ENCODE measurements around the gene TMEM132C.

Gene TMEM132C

GRCh38 chr12:128548949-128549348, 282.0 kb downstream of the TMEM132C start:
- Histone ChIP-seq H3K27ac (ENCODE audit: low read depth, low read length) (no peak overlapping the region), H3K4me3 (ENCODE audit: low read length) (no peak overlapping the region), H3F3A (ENCODE audit: control insufficient read depth, insufficient read depth) (no peaks in the 10 kb centered on the region), H3K36me3 (ENCODE audit: control insufficient read depth, low read length) (no peaks in the 10 kb centered on the region), H3K27me3 (ENCODE audit: control insufficient read depth, low read length) (0 out of 2 replicates have a peak, but pooled peaks cover 2% of the 10 kb centered on the region), H3K4me2 (ENCODE audit: low read length) (no peak overlapping the region), H3K4me1 (ENCODE audit: control insufficient read depth, low read length) (peaks cover 9% of the 10 kb centered on the region; the same call in 1 of the 2 replicates), H4K20me1 (ENCODE audit: control insufficient read depth, insufficient read depth, low read depth, low read length) (no peaks in the 10 kb centered on the region), H3K9me3 (ENCODE audit: control insufficient read depth, insufficient read depth, low read length) (no peaks in the 10 kb centered on the region), H3K9me2 (replicated peaks; ENCODE audit: control insufficient read depth, low read length) (no peaks in the 10 kb centered on the region), H3K79me2 (ENCODE audit: control insufficient read depth, low read length) (no peaks in the 10 kb centered on the region)
- TF ChIP-seq EZH2phosphoT487 (IDR thresholded peaks at IDR 0.05; ENCODE audit: borderline replicate concordance, low read length) (no peak), CTCF (IDR thresholded peaks at IDR 0.05; ENCODE audit: low read depth, low read length, poor library complexity, severe bottlenecking) (no peak)

DNA sequence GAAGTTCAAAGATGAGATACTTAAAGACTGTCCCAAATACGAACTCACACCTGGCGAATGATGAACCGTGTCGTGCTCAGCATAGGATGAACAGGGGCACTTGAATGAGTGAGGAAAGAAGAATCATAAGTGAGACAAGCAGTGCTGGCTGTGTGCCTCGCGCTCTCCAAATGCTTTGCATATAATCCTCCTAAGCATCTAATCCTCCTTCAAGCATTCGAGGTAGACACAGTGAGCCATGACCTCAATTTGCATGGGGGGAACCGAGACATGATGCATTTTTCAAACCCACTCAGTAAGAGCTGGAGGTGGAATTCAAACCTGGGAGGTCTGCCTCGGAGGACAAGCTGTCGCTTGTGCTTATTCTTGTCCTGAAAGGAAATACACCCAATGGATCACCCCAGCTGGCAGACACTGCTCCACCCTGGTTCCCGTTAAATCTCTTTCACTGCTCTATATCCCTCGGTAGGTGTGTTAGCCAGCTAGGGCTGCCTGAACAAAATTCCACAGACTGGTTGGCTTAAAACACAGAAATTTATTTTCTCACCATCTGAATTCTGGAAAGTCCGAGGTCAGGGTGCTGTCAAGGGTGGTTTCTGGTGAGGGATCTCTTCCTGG, 282.7 kb downstream of the TMEM132C start:
- H3K9me3 ChIP-seq (ENCODE audit: control insufficient read depth, insufficient read depth, low read length), result no peaks in the 10 kb centered on the region
- H3K27me3 ChIP-seq (ENCODE audit: control insufficient read depth, low read length), result 0 out of 2 replicates have a peak, but pooled peaks cover 2% of the 10 kb centered on the region
- H3K9me2 ChIP-seq (replicated peaks; ENCODE audit: control insufficient read depth, low read length), result no peaks in the 10 kb centered on the region
- peaks cover 9% of the 10 kb centered on the region; the same call in 1 of the 2 replicates for H3K4me1 ChIP-seq (ENCODE audit: control insufficient read depth, low read length)
- no peaks in the 10 kb centered on the region for H3K79me2 ChIP-seq (ENCODE audit: control insufficient read depth, low read length)
- TF ChIP-seq EZH2phosphoT487 (IDR thresholded peaks at IDR 0.05; ENCODE audit: borderline replicate concordance, low read length), result no peak
- no peak for TF ChIP-seq CTCF (IDR thresholded peaks at IDR 0.05; ENCODE audit: low read depth, low read length, poor library complexity, severe bottlenecking)
- H3K4me3 ChIP-seq (ENCODE audit: low read length), result no peak overlapping the region
- H3K36me3 ChIP-seq (ENCODE audit: control insufficient read depth, low read length), result no peaks in the 10 kb centered on the region
- no peak overlapping the region for H3K27ac ChIP-seq (ENCODE audit: low read depth, low read length)
- no peaks in the 10 kb centered on the region for H4K20me1 ChIP-seq (ENCODE audit: control insufficient read depth, insufficient read depth, low read depth, low read length)
- H3F3A ChIP-seq (ENCODE audit: control insufficient read depth, insufficient read depth), result no peaks in the 10 kb centered on the region
- H3K4me2 ChIP-seq (ENCODE audit: low read length), result no peak overlapping the region

- H3F3A ChIP-seq (ENCODE audit: control insufficient read depth, insufficient read depth), result no peaks in the 10 kb centered on the region
- no peaks in the 10 kb centered on the region for H3K9me2 ChIP-seq (replicated peaks; ENCODE audit: control insufficient read depth, low read length)
- no peaks in the 10 kb centered on the region for H3K79me2 ChIP-seq (ENCODE audit: control insufficient read depth, low read length)
- no peaks in the 10 kb centered on the region for H4K20me1 ChIP-seq (ENCODE audit: control insufficient read depth, insufficient read depth, low read depth, low read length)
- peaks cover 9% of the 10 kb centered on the region; the same call in 1 of the 2 replicates for H3K4me1 ChIP-seq (ENCODE audit: control insufficient read depth, low read length)
- no peak overlapping the region for H3K27ac ChIP-seq (ENCODE audit: low read depth, low read length)
- H3K36me3 ChIP-seq (ENCODE audit: control insufficient read depth, low read length), result no peaks in the 10 kb centered on the region
- H3K4me3 ChIP-seq (ENCODE audit: low read length), result no peak overlapping the region
- H3K27me3 ChIP-seq (ENCODE audit: control insufficient read depth, low read length), result 0 out of 2 replicates have a peak, but pooled peaks cover 5% of the 10 kb centered on the region
- H3K9me3 ChIP-seq (ENCODE audit: control insufficient read depth, insufficient read depth, low read length), result no peaks in the 10 kb centered on the region
- no peak for TF ChIP-seq CTCF (IDR thresholded peaks at IDR 0.05; ENCODE audit: low read depth, low read length, poor library complexity, severe bottlenecking)
- no peak for TF ChIP-seq EZH2phosphoT487 (IDR thresholded peaks at IDR 0.05; ENCODE audit: borderline replicate concordance, low read length)
- no peak overlapping the region for H3K4me2 ChIP-seq (ENCODE audit: low read length)
Measured at GRCh38 chr12:128551266-128551665, 284.3 kb downstream of the TMEM132C start.

Measured in DOHH2 (cell line).